Motor neuron (in vitro differentiated cells): ENCODE measurements around the gene STAMBPL1. TPM values are rescaled to one million over a fixed set of nuclear protein-coding genes. Genes with fewer than 3 reads are reported as not detected.
"Not testable (repeated sequence)": the region's sequence is repeated elsewhere in the genome, so short reads cannot be mapped to it uniquely, and the experiment has no call there.

Source experiments
- ATAC-seq, 8 experiments: fragments of 200-7000 bp; cut with Tn5 transposase; replicated peaks in 6 of 8; 2 replicates each; pipeline ENCODE4 v1.8.0; 2021; ENCODE audit warnings: mild to moderate bottlenecking in 8 of 8, moderate library complexity in 8 of 8
- H3K27ac ChIP-seq, 2 donors: fragments of 250-450 bp; sonication (Bioruptor Pico); 2 replicates each; pipeline ENCODE4 v1.9.0; 2021; ENCODE audit warnings: antibody characterized with exemption in 2 of 2, mild to moderate bottlenecking in 2 of 2, moderate library complexity in 1 of 2
- H3K4me1 ChIP-seq, 2 donors: fragments of 250-450 bp; sonication (Bioruptor Pico); replicated peaks in 1 of 2; 2 replicates each; pipeline ENCODE4 v1.6.1; 2021; ENCODE audit warnings: antibody characterized with exemption in 2 of 2, mild to moderate bottlenecking in 2 of 2, moderate library complexity in 1 of 2
- H3K4me3 ChIP-seq, 5 donors: fragments of 250-450 bp; sonication (Bioruptor Pico); 2 replicates each; pipeline ENCODE4 v1.9.0; 2021; ENCODE audit warnings: antibody characterized with exemption in 5 of 5, mild to moderate bottlenecking in 5 of 5, moderate library complexity in 4 of 5
- WGBS, 10 experiments: fragments of 450-650 bp; shearing (Covaris generic); methylation state at CpG; one replicate each; pipeline ENCODE4 v1.0.0; 2022; 5-methylcytosine and 5-hydroxymethylcytosine counted together
- in situ Hi-C, 9 experiments: fragments of 400-800 bp; cut with MboI; loops; one replicate each; pipeline ENCODE4 v1.15.0; 2021; ENCODE audit warnings: low sequenced_read_pairs in 9 of 9, low pct_unique_long_range_greater_than_20kb in 2 of 9; ENCODE audit not compliant: unreplicated experiment in 9 of 9
- total RNA-seq, 8 experiments: library from RNA; unstranded; fragments of 300-600 nt; gene quantifications; 2 replicates each; pipeline versions ENCODE4 v1.2.3 to v1.2.4, GENCODE V29; 2022

STAMBPL1 gene
- total RNA-seq, 8 experiments from 2014 or later, result 5.8 to 24.7 (median 11.0) TPM

DNA sequence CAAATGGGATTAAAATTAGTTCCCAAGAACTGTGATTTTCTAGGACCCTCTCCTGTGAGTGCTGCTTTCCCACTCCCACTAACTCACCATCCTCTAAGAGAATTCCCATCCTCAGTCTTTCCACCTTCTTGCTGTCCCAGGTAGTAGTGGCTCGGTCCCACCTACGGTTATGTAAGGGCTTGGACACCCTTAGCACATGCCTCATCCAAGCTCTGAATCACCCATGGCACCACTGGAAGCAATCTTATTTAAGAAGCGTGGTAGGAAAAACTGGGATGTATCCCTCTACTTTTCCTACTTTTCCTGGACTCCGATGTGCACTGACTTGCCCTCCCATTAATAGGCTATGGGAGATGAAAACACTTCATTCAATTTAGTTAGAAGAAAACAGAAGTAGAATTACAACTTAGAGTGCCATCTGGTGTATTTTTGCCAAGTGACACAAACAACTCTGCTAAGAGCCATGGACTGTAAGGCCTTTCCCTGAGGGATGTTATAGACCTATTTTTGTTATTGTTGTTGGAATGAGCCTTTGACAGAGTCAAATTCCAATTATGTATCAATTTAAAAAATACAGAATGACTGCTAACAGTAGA lies 14.7 kb upstream of the STAMBPL1 start:
- Histone ChIP-seq H3K4me1 (peaks cover 0 to 5% of the 10 kb centered on the region in 2 donors), H3K4me3 (no peak overlapping the region), H3K27ac (no peak overlapping the region)
- in situ Hi-C loops, result no loop called here
- WGBS, 10 experiments, result 80 to 95% (median 89%) methylated on average over 1 to 4 of the region's 4 CpGs; no CpG with 5 or more reads in 3 of the 10 experiments
- ATAC-seq, result no peak

- in situ Hi-C loops, result no loop called here
- no peak for ATAC-seq
- H3K4me3 ChIP-seq, result no peak overlapping the region
- 68 to 100% (median 100%) methylated on average over 1 to 2 of the region's 2 CpGs; no CpG with 5 or more reads in 2 of the 10 experiments for WGBS, 10 experiments
- H3K4me1 ChIP-seq, result peaks cover 0 to 5% of the 10 kb centered on the region in 2 donors
- H3K27ac ChIP-seq, result no peak overlapping the region
These were observed 13.6 kb upstream of the STAMBPL1 start for GRCh38 chr10:88866454-88866853.

DNA sequence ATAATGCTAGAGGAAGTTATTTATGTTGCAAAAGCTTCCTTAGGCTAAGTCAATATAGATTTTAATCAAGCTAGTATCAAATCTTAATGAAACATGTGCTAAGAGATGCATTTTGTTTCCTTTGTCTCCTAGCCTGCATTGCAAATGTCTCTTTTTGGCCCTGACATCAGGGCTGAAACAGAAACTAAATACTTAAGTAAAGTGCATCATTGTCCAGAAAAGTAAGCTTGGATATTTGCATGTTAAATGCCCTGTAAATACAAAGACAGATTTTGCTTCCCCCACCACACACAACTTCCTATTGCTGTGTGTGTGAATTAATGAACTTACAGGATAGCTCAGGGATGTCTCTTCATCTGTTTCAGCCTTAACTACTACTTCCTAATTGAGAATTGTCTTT lies 10.0 kb upstream of the STAMBPL1 start:
- Histone ChIP-seq H3K4me1 (peaks cover 0 to 5% of the 10 kb centered on the region in 2 donors), H3K27ac (no peak overlapping the region), H3K4me3 (no peak overlapping the region)
- ATAC-seq, result peak in 3 of 8 experiments; percentile 92 to 98 (median 98)
- in situ Hi-C loops, result no loop called here

DNA sequence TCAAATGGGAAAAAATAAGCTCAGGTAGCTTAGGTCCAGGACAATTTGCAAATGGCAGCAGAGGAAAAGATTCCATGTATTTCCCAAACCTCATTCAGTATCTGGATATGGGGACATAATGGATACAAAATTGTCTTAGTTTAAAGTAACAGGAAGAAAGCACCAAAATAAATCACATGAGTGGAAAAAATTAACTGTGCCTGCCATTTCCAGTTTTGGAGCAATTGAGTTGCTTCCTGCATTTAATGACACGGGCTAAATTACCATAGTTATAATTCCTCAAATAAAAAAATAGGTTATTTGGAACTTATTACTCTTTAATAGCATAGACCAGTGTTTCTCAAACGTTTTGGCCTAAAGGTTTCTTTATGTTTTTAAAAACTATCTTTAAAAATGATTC lies 6.3 kb upstream of the STAMBPL1 start:
- Histone ChIP-seq H3K27ac (no peak overlapping the region), H3K4me3 (no peak overlapping the region), H3K4me1 (peaks cover 0 to under 1% of the 10 kb centered on the region in 2 donors)
- 0 to 74% (median 41%) methylated on average over 2 of the region's 2 CpGs; no CpG with 5 or more reads in 1 of the 10 experiments for WGBS, 10 experiments
- in situ Hi-C loops, result no loop called here
- no peak for ATAC-seq

DNA sequence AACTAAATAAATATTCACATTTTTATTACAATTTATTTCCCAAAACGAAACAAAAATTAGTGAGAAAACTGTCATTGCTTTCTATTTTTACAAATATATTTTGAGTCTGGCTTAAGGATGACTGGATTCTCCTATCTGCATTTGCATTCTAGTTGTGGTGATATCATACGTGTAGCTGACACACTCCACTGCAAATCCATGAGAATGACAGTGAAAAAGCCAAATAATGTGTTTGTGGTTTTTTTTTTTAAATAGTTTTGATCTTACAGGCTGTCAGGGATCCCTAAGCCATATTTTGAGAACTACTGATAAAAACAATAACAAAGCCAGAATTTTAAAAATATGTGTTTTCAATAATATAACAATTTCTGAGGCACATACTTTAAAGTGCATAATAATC lies 5.8 kb upstream of the STAMBPL1 start:
- Histone ChIP-seq H3K27ac (no peak overlapping the region), H3K4me3 (no peak overlapping the region), H3K4me1 (peaks cover 0 to 2% of the 10 kb centered on the region in 2 donors)
- peak in 2 of 8 experiments; percentile 25 to 26 for ATAC-seq
- in situ Hi-C loops, result no loop called here
- 3 to 85% (median 54%) methylated on average over 1 to 2 of the region's 2 CpGs for WGBS, 10 experiments

GRCh38 chr10:88875081-88875480 lies 5.0 kb upstream of the STAMBPL1 start:
- Histone ChIP-seq H3K4me3 (no peak overlapping the region), H3K4me1 (peaks cover 0 to 7% of the 10 kb centered on the region in 2 donors), H3K27ac (no peak overlapping the region)
- no peak for ATAC-seq
- in situ Hi-C loops, result no loop called here

DNA sequence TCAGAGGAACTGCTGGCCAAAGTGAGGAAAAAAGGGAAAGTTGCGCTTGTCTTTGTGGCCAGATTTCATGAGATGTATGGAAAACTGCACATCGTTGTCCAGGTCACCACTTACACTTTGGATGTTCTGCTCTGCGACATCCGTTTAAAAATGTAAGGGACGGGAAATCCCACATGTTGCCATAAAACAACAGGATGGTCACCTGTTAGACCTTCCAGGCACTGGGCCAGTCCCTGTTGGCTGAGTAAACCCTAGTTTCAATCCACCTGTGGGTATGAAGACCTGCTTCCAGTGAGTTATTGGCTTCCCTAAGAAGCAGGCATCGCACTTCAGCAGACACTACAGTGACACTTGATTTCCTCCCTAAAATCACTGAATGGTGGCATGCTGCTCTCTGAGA lies 2.7 kb upstream of the STAMBPL1 start:
- Histone ChIP-seq H3K4me3 (no peak overlapping the region), H3K27ac (no peak overlapping the region), H3K4me1 (peaks cover 6 to 10% of the 10 kb centered on the region in 2 donors)
- no peak for ATAC-seq
- in situ Hi-C loops, result no loop called here
- 84 to 100% (median 94%) methylated on average over 1 to 6 of the region's 6 CpGs; no CpG with 5 or more reads in 2 of the 10 experiments for WGBS, 10 experiments

DNA sequence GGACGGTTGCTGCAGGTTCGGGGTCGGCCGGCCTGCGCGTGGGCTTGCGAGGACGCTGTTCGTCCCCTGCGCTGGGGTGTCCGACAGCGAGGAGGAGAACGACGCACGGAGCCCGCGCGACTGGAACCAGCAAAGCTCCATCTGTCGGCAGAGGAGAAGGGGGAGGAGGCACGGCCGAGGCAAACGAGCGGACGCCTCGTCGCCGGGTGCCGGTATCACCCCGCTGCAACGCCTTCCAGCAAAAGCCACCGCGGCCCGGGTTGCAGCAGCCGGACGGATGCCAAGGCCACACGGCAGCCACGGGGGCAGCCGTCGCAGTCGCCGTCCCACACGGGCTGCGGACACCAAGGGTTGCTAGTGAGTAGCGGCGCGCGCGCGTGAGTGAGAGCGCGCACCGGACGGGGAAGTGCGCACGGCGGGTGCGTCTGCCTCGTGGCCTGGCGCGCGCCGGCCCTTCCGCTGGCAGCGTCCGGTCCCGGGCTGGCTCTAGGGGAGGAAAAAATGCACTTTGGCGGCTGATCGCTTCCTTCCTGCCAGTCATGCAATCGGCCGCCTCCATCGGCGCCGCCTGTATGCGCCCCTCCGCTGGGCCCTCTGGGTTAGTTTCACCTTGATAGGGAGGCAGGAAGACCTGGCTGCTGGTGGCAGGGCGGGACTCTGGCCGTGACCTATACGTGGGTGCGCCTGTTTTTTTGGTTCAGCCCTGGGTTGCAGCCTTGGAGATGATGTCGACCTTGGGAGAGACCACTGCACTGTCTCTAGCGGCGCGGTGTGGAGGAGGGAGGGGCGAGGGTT lies 434 bp downstream of the STAMBPL1 start:
- ATAC-seq, result peak; percentile 83 to 89 (median 86)
- Histone ChIP-seq H3K4me1 (peaks cover 8 to 21% of the 10 kb centered on the region in 2 donors), H3K27ac (peak overlapping the region; percentile 87 to 94), H3K4me3 (peak overlapping the region; percentile 66 to 91 (median 70))
- in situ Hi-C loops, result no loop called here
- WGBS, 10 experiments, result 0% methylated on average over 1 to 19 of the region's 84 CpGs; no CpG with 5 or more reads in 5 of the 10 experiments

GRCh38 chr10:88881320-88881719 lies 1.3 kb downstream of the STAMBPL1 start:
- ATAC-seq, result peak in 1 of 8 experiments; percentile 1
- in situ Hi-C loops, result no loop called here
- Histone ChIP-seq H3K27ac (peak overlapping the region; percentile 87 to 94), H3K4me1 (peaks cover 8 to 25% of the 10 kb centered on the region in 2 donors), H3K4me3 (peak overlapping the region; percentile 66 to 91 (median 70))
- 0 to 42% (median 32%) methylated on average over 1 to 6 of the region's 6 CpGs; no CpG with 5 or more reads in 1 of the 10 experiments for WGBS, 10 experiments

DNA sequence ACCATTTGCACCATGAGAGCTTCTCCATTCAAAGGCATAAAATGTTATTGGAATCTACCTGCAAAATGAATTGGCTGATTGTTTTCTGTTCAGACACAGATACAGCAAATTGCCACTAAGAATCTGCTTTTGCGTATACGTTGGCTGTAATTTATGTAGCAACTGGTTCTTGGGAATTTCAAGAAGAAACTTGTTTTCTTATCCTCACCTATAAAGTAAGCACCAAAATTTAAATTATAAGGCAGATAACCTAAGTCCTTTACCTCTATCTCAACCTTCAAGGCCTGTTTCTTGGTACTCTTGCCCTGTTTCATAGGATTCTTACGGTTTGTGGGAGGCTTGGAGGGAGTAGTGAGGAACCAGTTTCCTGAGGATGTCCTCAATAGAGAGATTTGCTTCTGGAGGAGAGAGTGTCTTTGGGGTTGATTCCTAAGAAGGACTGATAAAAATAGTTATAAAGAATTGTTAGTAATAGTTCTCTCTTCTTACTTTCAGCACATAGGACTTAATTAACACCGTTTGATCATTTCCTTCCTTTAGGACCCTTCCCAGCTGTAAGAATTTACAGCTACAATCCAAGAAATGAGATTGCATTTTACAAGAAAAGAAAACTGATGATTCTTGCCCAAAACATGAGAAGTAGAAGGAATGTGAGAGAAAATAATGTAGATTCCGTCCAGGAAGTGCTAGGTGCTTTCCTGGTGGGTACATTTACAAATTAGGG lies 2.0 kb downstream of the STAMBPL1 start:
- no peak for ATAC-seq
- H3K4me3 ChIP-seq, result peak overlapping the region; percentile 66 to 91 (median 70)
- in situ Hi-C loops, result no loop called here
- peak overlapping the region; percentile 11 to 94 for H3K27ac ChIP-seq
- peaks cover 12 to 33% of the 10 kb centered on the region in 2 donors for H3K4me1 ChIP-seq
- WGBS, 10 experiments, result 37 to 88% (median 65%) methylated on average over 1 to 5 of the region's 5 CpGs; no CpG with 5 or more reads in 2 of the 10 experiments

- H3K27ac ChIP-seq, in situ Hi-C loops: not testable (repeated sequence)
- 0 to 95% (median 55%) methylated on average over 1 to 4 of the region's 8 CpGs; no CpG with 5 or more reads in 1 of the 10 experiments for WGBS, 10 experiments
- peak in 1 of 8 experiments; percentile 5 for ATAC-seq
- Histone ChIP-seq H3K4me3 (peak overlapping the region in 3 of 5 donors; percentile 70 to 91 (median 79)), H3K4me1 (peaks cover 12 to 34% of the 10 kb centered on the region in 2 donors)
These were observed 2.8 kb downstream of the STAMBPL1 start for GRCh38 chr10:88882646-88883447.

DNA sequence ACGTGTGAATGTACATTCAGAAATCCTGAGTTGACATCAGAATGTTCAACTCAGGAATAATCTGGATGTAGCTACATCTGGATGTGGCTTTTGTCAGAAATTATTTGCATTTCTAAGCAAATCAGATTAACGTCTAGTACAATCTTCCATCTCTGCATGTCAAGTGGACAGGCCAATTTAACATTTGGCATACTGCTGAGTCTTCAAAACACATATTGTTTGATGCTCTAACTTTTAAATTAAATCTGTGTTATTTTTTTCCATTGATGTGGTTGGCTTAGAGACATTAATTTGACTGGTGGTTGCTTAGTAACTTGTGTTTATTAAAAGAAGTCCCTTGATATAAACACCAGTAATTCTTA lies 3.4 kb downstream of the STAMBPL1 start:
- peak in 1 of 8 experiments; percentile 1 for ATAC-seq
- Histone ChIP-seq H3K4me1 (peaks cover 12 to 34% of the 10 kb centered on the region in 2 donors), H3K4me3 (no peak overlapping the region), H3K27ac (no peak overlapping the region)
- WGBS, 10 experiments, result 0 to 90% (median 63%) methylated on average over 1 to 2 of the region's 2 CpGs; no CpG with 5 or more reads in 2 of the 10 experiments
- in situ Hi-C loops, result no loop called here
